HCT116 (cell line): Measurements from ENCODE around the gene ST8SIA3. TPM values are rescaled to one million over a fixed set of nuclear protein-coding genes. Genes with fewer than 3 reads are reported as not detected.

Experiments used
- ATAC-seq: fragments of 200-7000 bp; cut with Tn5 transposase; 2 replicates; pipeline ENCODE4 v1.9.1; 2020; ENCODE audit warnings: mild to moderate bottlenecking, moderate library complexity
- BruUV-seq: library from RNA; stranded (reverse); fragments of 400-500 nt; replicated peaks from 2 replicates; lab custom pipeline; 2021; lab: Mats Ljungman, UMichigan
- CTCF ChIA-PET: fragments of 300-600 bp; sonication (Branson Sonifier 250); formaldehyde crosslinking; loops from one replicate; lab custom pipeline; 2021; ENCODE audit warnings: antibody characterized with exemption; lab: Charles Lee
- POLR2A ChIA-PET: fragments of 300-600, 350-600 bp; sonication (Branson Sonifier 250); formaldehyde crosslinking; loops from one replicate; lab custom pipeline; 2021; ENCODE audit warnings: antibody characterized with exemption; lab: Charles Lee
- RAD21 ChIA-PET, 2 experiments: fragments of 300-600 bp; sonication (Branson Sonifier 250); formaldehyde crosslinking; loops; one replicate each; lab custom pipeline; 2023; ENCODE audit warnings: low total read pairs in 2 of 2; ENCODE audit not compliant: uncharacterized antibody in 2 of 2, unreplicated experiment in 2 of 2, low non-redundant PET in 1 of 2; lab: Charles Lee
- DNase-seq: peaks from one replicate; pipeline ENCODE4 v3.0.0-alpha.2; 2010; ENCODE audit warnings: low read depth, low spot score
- H2AFZ ChIP-seq: fragments of 200-600 bp; shearing (Covaris generic), sonication (generic); 2 replicates; pipeline ENCODE4 v1.6.1; 2017; ENCODE audit warnings: low read depth, mixed run types, mixed read lengths, antibody characterized with exemption, low read length; ENCODE audit not compliant: poor library complexity, severe bottlenecking
- H3K27ac ChIP-seq: 2 replicates; pipeline ENCODE4 v1.5.1; 2012; ENCODE audit warnings: low read depth, low read length
- H3K27me3 ChIP-seq: fragments of 200-600 bp; sonication (generic); 2 replicates; pipeline ENCODE4 v1.6.1; 2016; ENCODE audit warnings: mixed run types, low read length, mixed read lengths; ENCODE audit not compliant: insufficient read depth
- H3K36me3 ChIP-seq, 2 experiments: fragments of 200-500 bp in 1 of 2; fragments of 200-600 bp in 1 of 2; sonication (Bioruptor generic) in 1 of 2; sonication (generic) in 1 of 2; 2 replicates each; pipeline versions ENCODE4 v1.5.1 to v1.6.1; 2014 to 2016; ENCODE audit warnings: low read length in 2 of 2, inconsistent platforms in 1 of 2, mixed read lengths in 1 of 2, mixed run types in 1 of 2; ENCODE audit not compliant: insufficient read depth in 2 of 2, control insufficient read depth in 1 of 2
- H3K4me1 ChIP-seq, 2 experiments: fragments of 200-600 bp in 1 of 2; sonication (generic) in 1 of 2; 2 replicates each; pipeline versions ENCODE4 v1.5.1 to v1.6.1; 2012 to 2017; ENCODE audit warnings: low read length in 2 of 2, inconsistent platforms in 1 of 2, mild to moderate bottlenecking in 1 of 2, mixed read lengths in 1 of 2, mixed run types in 1 of 2, moderate library complexity in 1 of 2; ENCODE audit not compliant: insufficient read depth in 2 of 2, control insufficient read depth in 1 of 2
- H3K4me2 ChIP-seq: fragments of 200-600 bp; sonication (generic); 2 replicates; pipeline ENCODE4 v1.6.1; 2017; ENCODE audit warnings: mixed run types, low read length, mixed read lengths
- H3K4me3 ChIP-seq, 2 experiments: fragments of 200-600 bp in 1 of 2; sonication (generic) in 1 of 2; replicated peaks in 1 of 2; 2 replicates each; pipeline ENCODE4 v1.5.1; 2011 to 2016; ENCODE audit warnings: low read length in 2 of 2, control low read depth in 1 of 2, low read depth in 1 of 2, mild to moderate bottlenecking in 1 of 2, mixed read lengths in 1 of 2, mixed run types in 1 of 2
- H3K79me2 ChIP-seq: fragments of 200-600 bp; sonication (generic); 2 replicates; pipeline ENCODE4 v1.6.1; 2017; ENCODE audit warnings: mild to moderate bottlenecking, mixed run types, low read length, moderate library complexity, mixed read lengths; ENCODE audit not compliant: insufficient read depth
- H3K9ac ChIP-seq: fragments of 200-600 bp; sonication (generic); 2 replicates; pipeline ENCODE4 v1.6.1; 2016; ENCODE audit warnings: low read length, mixed read lengths
- H3K9me2 ChIP-seq: fragments of 200-600 bp; sonication (generic), shearing (Covaris generic); 2 replicates; pipeline ENCODE4 v1.6.1; 2017; ENCODE audit warnings: mixed run types, mild to moderate bottlenecking, moderate library complexity; ENCODE audit not compliant: insufficient read depth
- H3K9me3 ChIP-seq, 2 experiments: fragments of 200-500 bp in 1 of 2; fragments of 200-600 bp in 1 of 2; sonication (Bioruptor generic) in 1 of 2; sonication (generic) in 1 of 2; 2 replicates each; pipeline ENCODE4 v1.6.1; 2014 to 2017; ENCODE audit warnings: low read length in 2 of 2, mixed read lengths in 2 of 2, inconsistent platforms in 1 of 2, low read depth in 1 of 2, mild to moderate bottlenecking in 1 of 2, mixed run types in 1 of 2, moderate library complexity in 1 of 2; ENCODE audit not compliant: control insufficient read depth in 1 of 2, insufficient read depth in 1 of 2
- H4K20me1 ChIP-seq: fragments of 200-600 bp; sonication (generic), shearing (Covaris generic); 2 replicates; pipeline ENCODE4 v1.6.1; 2017; ENCODE audit warnings: mixed run types, mild to moderate bottlenecking, moderate library complexity; ENCODE audit not compliant: insufficient read depth
- CEBPB ChIP-seq: IDR thresholded peaks from 2 replicates; pipeline ENCODE4 v1.6.1; 2012; ENCODE audit warnings: low read depth
- EGR1 ChIP-seq: IDR thresholded peaks from 2 replicates; pipeline ENCODE4 v1.6.1; 2012; ENCODE audit warnings: low read depth
- EZH2 ChIP-seq: fragments of 200-600 bp; sonication (generic); IDR thresholded peaks from 2 replicates; pipeline ENCODE4 v1.6.1; 2017; ENCODE audit warnings: antibody characterized with exemption, mixed run types
- JUND ChIP-seq: IDR thresholded peaks from 2 replicates; pipeline ENCODE4 v1.6.1; 2012
- SRF ChIP-seq: IDR thresholded peaks from 2 replicates; pipeline ENCODE4 v1.6.1; 2012; ENCODE audit warnings: low read depth
- ZNF274 ChIP-seq: fragments of 200-500 bp; sonication (Bioruptor generic); IDR thresholded peaks from 2 replicates; pipeline ENCODE4 v1.6.1; 2014; ENCODE audit warnings: mild to moderate bottlenecking, low read depth, low read length, inconsistent platforms
- intact Hi-C: fragments of 100-400 bp; cut with micrococcal nuclease; formaldehyde crosslinking; loops from 2 replicates; pipeline ENCODE4 v1.10.0; 2022
- total RNA-seq: library from RNA; stranded (reverse); gene quantifications from one replicate; pipeline ENCODE4 v1.2.1, GENCODE V29; 2021; ENCODE audit not compliant: unreplicated experiment
- TF ChIP-seq, protein P1 (sequence below): IDR thresholded peaks from 2 replicates; pipeline ENCODE4 v1.6.1; 2012; ENCODE audit warnings: low read depth
- TF ChIP-seq, protein P2 (sequence below), 3 experiments: fragments of 200-600 bp in 1 of 3; sonication (generic) in 1 of 3; IDR thresholded peaks in 2 of 3; conservative IDR thresholded peaks in 1 of 3; 2 replicates each; pipeline ENCODE4 v1.5.1; 2012 to 2017; ENCODE audit warnings: low read depth in 2 of 3, low read length in 2 of 3, antibody characterized with exemption in 1 of 3, borderline replicate concordance in 1 of 3, control low read depth in 1 of 3, mild to moderate bottlenecking in 1 of 3, mixed read lengths in 1 of 3, mixed run types in 1 of 3, moderate library complexity in 1 of 3; ENCODE audit not compliant: insufficient read depth in 1 of 3

Gene ST8SIA3
- total RNA-seq, 1 experiment from 2014 or later, result not detected

DNA sequence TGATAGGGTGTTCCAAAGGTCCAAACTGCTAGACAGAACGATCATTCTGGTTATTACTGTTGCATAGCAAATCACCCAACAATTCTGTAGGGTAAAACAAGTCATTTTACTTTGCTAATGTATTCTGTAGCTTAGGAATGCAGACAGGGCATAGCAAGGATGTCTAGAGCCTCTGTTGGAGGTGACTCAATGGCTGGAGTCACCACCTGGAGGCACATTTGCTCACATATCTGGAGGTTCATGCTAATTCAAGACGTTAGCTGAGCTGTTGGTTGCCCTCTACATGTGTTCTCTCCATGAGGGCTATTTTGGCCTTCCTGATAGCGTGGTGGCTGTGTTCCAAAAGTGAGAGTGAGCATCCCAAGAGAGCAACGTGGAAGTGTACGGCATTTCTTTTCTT is 22.5 kb upstream of the ST8SIA3 start:
- H3K9me2 ChIP-seq, result no peaks in the 10 kb centered on the region
- H3K79me2 ChIP-seq, result no peaks in the 10 kb centered on the region
- no peak overlapping the region for H3K4me2 ChIP-seq
- RAD21 ChIA-PET, result no interaction called here
- H3K4me3 ChIP-seq, result no peak overlapping the region
- no peaks in the 10 kb centered on the region; the same call in 1 of the 2 replicates for H4K20me1 ChIP-seq
- CTCF ChIA-PET, result no interaction called here
- ATAC-seq (no peak), DNase-seq (no peak)
- no peak for TF ChIP-seq SRF
- no peak for TF ChIP-seq CEBPB
- TF ChIP-seq EGR1, result no peak
- no peak for TF ChIP-seq ZNF274
- TF ChIP-seq, protein P1, sequence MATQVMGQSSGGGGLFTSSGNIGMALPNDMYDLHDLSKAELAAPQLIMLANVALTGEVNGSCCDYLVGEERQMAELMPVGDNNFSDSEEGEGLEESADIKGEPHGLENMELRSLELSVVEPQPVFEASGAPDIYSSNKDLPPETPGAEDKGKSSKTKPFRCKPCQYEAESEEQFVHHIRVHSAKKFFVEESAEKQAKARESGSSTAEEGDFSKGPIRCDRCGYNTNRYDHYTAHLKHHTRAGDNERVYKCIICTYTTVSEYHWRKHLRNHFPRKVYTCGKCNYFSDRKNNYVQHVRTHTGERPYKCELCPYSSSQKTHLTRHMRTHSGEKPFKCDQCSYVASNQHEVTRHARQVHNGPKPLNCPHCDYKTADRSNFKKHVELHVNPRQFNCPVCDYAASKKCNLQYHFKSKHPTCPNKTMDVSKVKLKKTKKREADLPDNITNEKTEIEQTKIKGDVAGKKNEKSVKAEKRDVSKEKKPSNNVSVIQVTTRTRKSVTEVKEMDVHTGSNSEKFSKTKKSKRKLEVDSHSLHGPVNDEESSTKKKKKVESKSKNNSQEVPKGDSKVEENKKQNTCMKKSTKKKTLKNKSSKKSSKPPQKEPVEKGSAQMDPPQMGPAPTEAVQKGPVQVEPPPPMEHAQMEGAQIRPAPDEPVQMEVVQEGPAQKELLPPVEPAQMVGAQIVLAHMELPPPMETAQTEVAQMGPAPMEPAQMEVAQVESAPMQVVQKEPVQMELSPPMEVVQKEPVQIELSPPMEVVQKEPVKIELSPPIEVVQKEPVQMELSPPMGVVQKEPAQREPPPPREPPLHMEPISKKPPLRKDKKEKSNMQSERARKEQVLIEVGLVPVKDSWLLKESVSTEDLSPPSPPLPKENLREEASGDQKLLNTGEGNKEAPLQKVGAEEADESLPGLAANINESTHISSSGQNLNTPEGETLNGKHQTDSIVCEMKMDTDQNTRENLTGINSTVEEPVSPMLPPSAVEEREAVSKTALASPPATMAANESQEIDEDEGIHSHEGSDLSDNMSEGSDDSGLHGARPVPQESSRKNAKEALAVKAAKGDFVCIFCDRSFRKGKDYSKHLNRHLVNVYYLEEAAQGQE, result no peak
- TF ChIP-seq, protein P2, sequence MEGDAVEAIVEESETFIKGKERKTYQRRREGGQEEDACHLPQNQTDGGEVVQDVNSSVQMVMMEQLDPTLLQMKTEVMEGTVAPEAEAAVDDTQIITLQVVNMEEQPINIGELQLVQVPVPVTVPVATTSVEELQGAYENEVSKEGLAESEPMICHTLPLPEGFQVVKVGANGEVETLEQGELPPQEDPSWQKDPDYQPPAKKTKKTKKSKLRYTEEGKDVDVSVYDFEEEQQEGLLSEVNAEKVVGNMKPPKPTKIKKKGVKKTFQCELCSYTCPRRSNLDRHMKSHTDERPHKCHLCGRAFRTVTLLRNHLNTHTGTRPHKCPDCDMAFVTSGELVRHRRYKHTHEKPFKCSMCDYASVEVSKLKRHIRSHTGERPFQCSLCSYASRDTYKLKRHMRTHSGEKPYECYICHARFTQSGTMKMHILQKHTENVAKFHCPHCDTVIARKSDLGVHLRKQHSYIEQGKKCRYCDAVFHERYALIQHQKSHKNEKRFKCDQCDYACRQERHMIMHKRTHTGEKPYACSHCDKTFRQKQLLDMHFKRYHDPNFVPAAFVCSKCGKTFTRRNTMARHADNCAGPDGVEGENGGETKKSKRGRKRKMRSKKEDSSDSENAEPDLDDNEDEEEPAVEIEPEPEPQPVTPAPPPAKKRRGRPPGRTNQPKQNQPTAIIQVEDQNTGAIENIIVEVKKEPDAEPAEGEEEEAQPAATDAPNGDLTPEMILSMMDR (IDR thresholded peaks at IDR 0.05 in 2 of 3, conservative IDR thresholded peaks at IDR 0.05 in 1 of 3; ENCODE audit: borderline replicate concordance in 1 of 3, insufficient read depth in 1 of 3, low read depth in 2 of 3, low read length in 2 of 3), result no peak
- no peak for TF ChIP-seq EZH2
- TF ChIP-seq JUND, result no peak
- intact Hi-C loops, result no loop called here
- H3K4me1 ChIP-seq, result no peaks in the 10 kb centered on the region
- no TSS peak for BruUV-seq
- H3K9me3 ChIP-seq, result no peaks in the 10 kb centered on the region
- H2AFZ ChIP-seq, result no peak overlapping the region
- peaks cover 34% of the 10 kb centered on the region for H3K27me3 ChIP-seq
- H3K9ac ChIP-seq, result no peak overlapping the region
- no peaks in the 10 kb centered on the region for H3K36me3 ChIP-seq
- POLR2A ChIA-PET, result no interaction called here
- H3K27ac ChIP-seq, result no peak overlapping the region
